IMR-90 (cell line): Measurements from ENCODE around the gene USP4. TPM values are rescaled to one million over a fixed set of nuclear protein-coding genes. Genes with fewer than 3 reads are reported as not detected.

Experiments used
- ATAC-seq: fragments of 200-7000 bp; cut with Tn5 transposase; 2 replicates; pipeline ENCODE4 v1.9.1; 2020; ENCODE audit warnings: low read depth, mild to moderate bottlenecking, moderate library complexity
- BruUV-seq: library from RNA; stranded (reverse); fragments of 400-500 nt; replicated peaks from 2 replicates; lab custom pipeline; 2021; lab: Mats Ljungman, UMichigan
- CTCF ChIA-PET: fragments of 300-600 bp; formaldehyde crosslinking; extraction: SDS; loops from one replicate; lab custom pipeline; 2021; ENCODE audit warnings: antibody characterized with exemption; lab: Yijun Ruan, JAX
- POLR2A ChIA-PET: fragments of 300-600 bp; sonication (Branson Sonifier 250); formaldehyde crosslinking; loops from one replicate; lab custom pipeline; 2022; ENCODE audit warnings: antibody characterized with exemption; ENCODE audit not compliant: unreplicated experiment; lab: Charles Lee
- DNase-seq: peaks from one replicate; pipeline ENCODE4 v3.0.0; 2013
- H2AFZ ChIP-seq: replicated peaks from 2 replicates; pipeline ENCODE3; 2013; ENCODE audit warnings: low read length, mild to moderate bottlenecking; ENCODE audit not compliant: poor library complexity
- H2AK5ac ChIP-seq: 2 replicates; pipeline ENCODE4 v1.6.1; 2013; ENCODE audit warnings: low read depth, low read length, inconsistent platforms
- H2AK9ac ChIP-seq: replicated peaks from 2 replicates; pipeline ENCODE3; 2013; ENCODE audit warnings: mild to moderate bottlenecking, low read depth, low read length, moderate library complexity; ENCODE audit not compliant: poor library complexity
- H2BK120ac ChIP-seq: 2 replicates; pipeline ENCODE4 v1.6.1; 2013; ENCODE audit warnings: low read depth, low read length, inconsistent platforms
- H2BK15ac ChIP-seq: 3 replicates; pipeline ENCODE4 v1.6.1; 2013; ENCODE audit warnings: low read depth, low read length, inconsistent platforms
- H2BK20ac ChIP-seq: 2 replicates; pipeline ENCODE4 v1.6.1; 2013; ENCODE audit warnings: low read depth, mild to moderate bottlenecking, inconsistent platforms, low read length, moderate library complexity
- H2BK5ac ChIP-seq: 2 replicates; pipeline ENCODE4 v1.6.1; 2013; ENCODE audit warnings: mild to moderate bottlenecking, low read depth, low read length, inconsistent platforms; ENCODE audit not compliant: poor library complexity, severe bottlenecking
- H3K14ac ChIP-seq: replicated peaks from 2 replicates; pipeline ENCODE4 v1.6.1; 2013; ENCODE audit warnings: low read depth, low read length, inconsistent platforms
- H3K18ac ChIP-seq: 2 replicates; pipeline ENCODE4 v1.6.1; 2013; ENCODE audit warnings: low read depth, low read length, control low read depth
- H3K23ac ChIP-seq: 2 replicates; pipeline ENCODE4 v1.6.1; 2013; ENCODE audit warnings: low read depth, low read length, inconsistent platforms
- H3K27ac ChIP-seq: 2 replicates; pipeline ENCODE4 v1.5.1; 2013; ENCODE audit warnings: mild to moderate bottlenecking, control low read depth, low read length; ENCODE audit not compliant: insufficient read depth
- H3K27me3 ChIP-seq: 2 replicates; pipeline ENCODE4 v1.6.1; 2013; ENCODE audit warnings: low read length; ENCODE audit not compliant: control insufficient read depth, insufficient read depth
- H3K36me3 ChIP-seq: 2 replicates; pipeline ENCODE4 v1.6.1; 2013; ENCODE audit warnings: low read length, mixed read lengths; ENCODE audit not compliant: control insufficient read depth, insufficient read depth
- H3K4ac ChIP-seq: 2 replicates; pipeline ENCODE4 v1.6.1; 2013; ENCODE audit warnings: low read depth, low read length, inconsistent platforms
- H3K4me1 ChIP-seq: 2 replicates; pipeline ENCODE4 v1.6.1; 2013; ENCODE audit warnings: low read length, mixed read lengths; ENCODE audit not compliant: control insufficient read depth, insufficient read depth
- H3K4me2 ChIP-seq: 2 replicates; pipeline ENCODE4 v1.6.1; 2013; ENCODE audit warnings: low read depth, mild to moderate bottlenecking, control low read depth, low read length, moderate library complexity
- H3K4me3 ChIP-seq: 2 replicates; pipeline ENCODE4 v1.5.1; 2013; ENCODE audit warnings: low read depth, mild to moderate bottlenecking, control low read depth, low read length, moderate library complexity; ENCODE audit not compliant: insufficient read depth
- H3K56ac ChIP-seq: 2 replicates; pipeline ENCODE4 v1.6.1; 2013; ENCODE audit warnings: low read length, inconsistent platforms; ENCODE audit not compliant: insufficient read depth; ENCODE audit errors: extremely low read depth
- H3K79me1 ChIP-seq, 2 experiments: 2 replicates each; pipeline ENCODE4 v1.6.1; 2013; ENCODE audit warnings: low read length in 2 of 2, inconsistent platforms in 1 of 2, low read depth in 1 of 2
- H3K9ac ChIP-seq: 2 replicates; pipeline ENCODE4 v1.6.1; 2013; ENCODE audit warnings: low read depth, low read length, control low read depth
- H3K9me1 ChIP-seq: 2 replicates; pipeline ENCODE4 v1.6.1; 2013; ENCODE audit warnings: low read length, inconsistent platforms; ENCODE audit not compliant: insufficient read depth
- H3K9me3 ChIP-seq: 2 replicates; pipeline ENCODE4 v1.6.1; 2013; ENCODE audit warnings: low read length; ENCODE audit not compliant: control insufficient read depth, insufficient read depth
- H4K20me1 ChIP-seq: 2 replicates; pipeline ENCODE4 v1.6.1; 2013; ENCODE audit warnings: low read length, inconsistent platforms; ENCODE audit not compliant: insufficient read depth
- H4K5ac ChIP-seq: 2 replicates; pipeline ENCODE4 v1.6.1; 2013; ENCODE audit warnings: mild to moderate bottlenecking, low read depth, low read length, control low read depth
- H4K8ac ChIP-seq, 2 experiments: 2 replicates each; pipeline ENCODE4 v1.6.1; 2013; ENCODE audit warnings: low read depth in 2 of 2, low read length in 2 of 2, control low read depth in 1 of 2, inconsistent platforms in 1 of 2
- H4K91ac ChIP-seq: 2 replicates; pipeline ENCODE4 v1.6.1; 2013; ENCODE audit warnings: low read depth, low read length, inconsistent platforms; ENCODE audit not compliant: insufficient read depth
- MAFK ChIP-seq: IDR thresholded peaks from 2 replicates; pipeline ENCODE4 v1.6.1; 2012; ENCODE audit warnings: low read depth, low read length, improper control_type of control experiment
- MAZ ChIP-seq: IDR thresholded peaks from 2 replicates; pipeline ENCODE4 v1.6.1; 2012; ENCODE audit warnings: low read depth, mild to moderate bottlenecking, low read length, improper control_type of control experiment, moderate library complexity, borderline replicate concordance
- WGBS, 2 experiments: methylation state at CpG; one replicate each; pipeline versions ENCODE4 v1.1.5 to v1.1.7; 2013; ENCODE audit warnings: missing lambda C conversion rate in 2 of 2; ENCODE audit not compliant: insufficient read length in 1 of 2; ENCODE audit errors: extremely low coverage in 2 of 2; 5-methylcytosine and 5-hydroxymethylcytosine counted together
- dilution Hi-C: fragments of 300-500 bp; cut with HindIII; formaldehyde crosslinking; loops from one replicate; pipeline ENCODE4 v1.14.3; 2018; ENCODE audit warnings: low sequenced_read_pairs; ENCODE audit not compliant: unreplicated experiment
- in situ Hi-C: fragments of 300-500 bp; cut with MboI; formaldehyde crosslinking; loops from 3 replicates; pipeline ENCODE4 v1.14.3; 2019; ENCODE audit warnings: low sequenced_read_pairs, inconsistent platforms, mixed read lengths
- intact Hi-C: fragments of 100-400 bp; cut with micrococcal nuclease; formaldehyde crosslinking; loops from 2 replicates; pipeline ENCODE4 v1.10.0; 2022
- polyA plus RNA-seq, 3 experiments: library from polyadenylated mRNA; depleted of rRNA; stranded (reverse); fragments of >200 nt; gene quantifications; 2 replicates each; pipeline ENCODE4 v1.2.3, GENCODE V29; 2012; ENCODE audit warnings: low replicate concordance in 1 of 3
- total RNA-seq: library from RNA; depleted of rRNA; stranded (reverse); fragments of >200 nt; gene quantifications from 2 replicates; pipeline ENCODE4 v1.2.3, GENCODE V29; 2012

USP4 gene
- total and polyA plus RNA-seq, 2 of the 4 experiments (the other 2 are of a cell fraction): 29.9 to 42.3 TPM

DNA sequence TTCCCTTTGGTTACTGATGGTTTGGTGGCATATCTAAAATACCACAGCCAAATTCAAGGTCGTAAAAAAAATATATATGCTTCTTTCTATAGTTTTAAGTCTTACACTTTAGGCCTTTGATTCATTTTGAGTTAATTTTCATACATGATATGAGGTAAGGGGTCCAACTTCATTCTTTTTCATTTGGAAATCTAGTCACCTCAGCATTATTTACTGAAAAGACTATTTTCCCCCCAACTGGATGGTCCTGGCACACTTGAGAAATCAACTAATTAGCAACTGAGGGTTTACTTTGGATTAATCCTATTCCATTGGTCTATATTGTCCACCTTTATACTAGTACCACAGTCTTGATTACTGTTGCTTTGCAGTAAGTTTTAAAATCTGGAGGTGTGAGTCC, 45.8 kb upstream of the USP4 start:
- H2BK5ac ChIP-seq: no peak overlapping the region
- BruUV-seq: no TSS peak
- H3K27me3 ChIP-seq: no peaks in the 10 kb centered on the region
- H2BK15ac ChIP-seq: no peak overlapping the region
- no peak overlapping the region for H3K14ac ChIP-seq
- no peak overlapping the region for H2BK20ac ChIP-seq
- H3K4me2 ChIP-seq: no peak overlapping the region
- no peaks in the 10 kb centered on the region for H3K9me3 ChIP-seq
- no peak overlapping the region for H3K4me3 ChIP-seq
- H2AFZ ChIP-seq: no peak overlapping the region
- intact Hi-C loops: loop anchor here (1.0 kb wide), 1 partner anchor 44 kb away; no protein-coding TSS in a partner anchor
- no CpG with 5 or more reads among the region's 1 CpG for WGBS, 2 experiments
- no peak overlapping the region for H3K9ac ChIP-seq
- no peak overlapping the region for H3K4ac ChIP-seq
- H4K20me1 ChIP-seq: peaks cover 99% of the 10 kb centered on the region
- H3K79me1 ChIP-seq: peaks cover 0 to 41% of the 10 kb centered on the region in 2 experiments; a peak in 3 of 4 replicates
- no peak overlapping the region for H4K91ac ChIP-seq
- dilution Hi-C loops: no loop called here
- H3K56ac ChIP-seq: no peak overlapping the region
- no peak for TF ChIP-seq MAZ
- TF ChIP-seq MAFK: peak; percentile 50
- H4K8ac ChIP-seq: no peak overlapping the region
- no peak overlapping the region for H2AK5ac ChIP-seq
- H2BK120ac ChIP-seq: no peak overlapping the region
- peaks cover 7% of the 10 kb centered on the region for H3K9me1 ChIP-seq
- DNase-seq (no peak), ATAC-seq (no peak)
- in situ Hi-C loops: no loop called here
- ChIA-PET POLR2A (no interaction called here), CTCF (no interaction called here)
- peaks cover 10% of the 10 kb centered on the region for H3K4me1 ChIP-seq
- no peak overlapping the region for H3K23ac ChIP-seq
- H3K36me3 ChIP-seq: peaks cover 5% of the 10 kb centered on the region; the same call in 1 of the 2 replicates
- no peak overlapping the region for H4K5ac ChIP-seq
- H3K18ac ChIP-seq: no peak overlapping the region
- H2AK9ac ChIP-seq: no peak overlapping the region
- no peak overlapping the region for H3K27ac ChIP-seq
